Gastroesophageal sphincter (tissue), 4 donors: ENCODE data around the gene TRIM68. TPM values are rescaled to one million over a fixed set of nuclear protein-coding genes. Genes with fewer than 3 reads are reported as not detected.

ENCODE experiments used
- ATAC-seq: fragments of 150-250 bp; one replicate; pipeline ENCODE4 v1.9.1; 2016; ENCODE audit warnings: mild to moderate bottlenecking, moderate library complexity
- H3K27ac ChIP-seq, 4 donors: fragments of 200-600 bp; sonication (generic) in 3 of 4; 1 replicate in 3 of 4; 2 replicates in 1 of 4; pipeline ENCODE4 v1.5.1; 2016 to 2019
- H3K27me3 ChIP-seq: fragments of 200-600 bp; sonication (generic); one replicate; pipeline ENCODE4 v1.5.1; 2019
- H3K36me3 ChIP-seq, 2 donors: fragments of 200-600 bp; sonication (generic); one replicate each; pipeline ENCODE4 v1.5.1; 2019; ENCODE audit warnings: control low read depth in 1 of 2
- H3K4me1 ChIP-seq, 3 donors: fragments of 200-600 bp; sonication (generic); 1 replicate in 2 of 3; 2 replicates in 1 of 3; pipeline ENCODE4 v1.5.1; 2016 to 2019; ENCODE audit warnings: control low read depth in 2 of 3
- H3K4me3 ChIP-seq, 2 donors: fragments of 200-600 bp; sonication (generic); one replicate each; pipeline ENCODE4 v1.5.1; 2019; ENCODE audit warnings: mild to moderate bottlenecking in 1 of 2, moderate library complexity in 1 of 2
- H3K9me3 ChIP-seq, 3 donors: fragments of 200-600 bp; sonication (generic); one replicate each; pipeline ENCODE4 v1.5.1; 2017 to 2019; ENCODE audit warnings: control low read depth in 2 of 3
- CTCF ChIP-seq, 4 experiments: fragments of 200-600 bp in 2 of 4; fragments of 450-650 bp in 2 of 4; sonication (generic) in 1 of 4; IDR thresholded peaks; one replicate each; pipeline ENCODE4 v1.5.1; 2017 to 2019; ENCODE audit warnings: antibody characterized with exemption in 4 of 4, mild to moderate bottlenecking in 2 of 4, moderate library complexity in 2 of 4
- EP300 ChIP-seq: sonication (generic); formaldehyde crosslinking; IDR thresholded peaks from one replicate; pipeline ENCODE4 v1.6.1; 2017; ENCODE audit warnings: antibody characterized with exemption, mild to moderate bottlenecking
- POLR2A ChIP-seq, 2 donors: fragments of 450-650 bp; IDR thresholded peaks; one replicate each; pipeline ENCODE4 v1.6.1; 2017; ENCODE audit warnings: antibody characterized with exemption in 2 of 2, mild to moderate bottlenecking in 2 of 2, moderate library complexity in 1 of 2
- POLR2AphosphoS5 ChIP-seq: sonication (generic); formaldehyde crosslinking; IDR thresholded peaks from one replicate; pipeline ENCODE4 v1.6.1; 2017; ENCODE audit warnings: antibody characterized with exemption
- WGBS, 2 donors: methylation state at CpG; one replicate each; pipeline ENCODE4 v1.1.5; 2018; ENCODE audit warnings: low coverage in 1 of 2; 5-methylcytosine and 5-hydroxymethylcytosine counted together
- total RNA-seq, 4 donors: library from RNA; depleted of rRNA; stranded (reverse); fragments of >200 nt; gene quantifications; one replicate each; pipeline ENCODE4 v1.1.0, GENCODE V29; 2016

The TRIM68 gene
- total RNA-seq, 4 donors from 2014 or later = 12.0 to 17.3 (median 14.0) TPM

GRCh38 chr11:4644233-4644632 is 36.2 kb upstream of the TRIM68 start:
- Histone ChIP-seq H3K4me1 (peaks cover 6 to 52% (median 7%) of the 10 kb centered on the region in 3 donors), H3K27me3 (no peaks in the 10 kb centered on the region), H3K36me3 (no peaks in the 10 kb centered on the region), H3K9me3 (no peaks in the 10 kb centered on the region), H3K27ac (peak overlapping the region in 2 of 4 donors; percentile 15 to 35), H3K4me3 (peak overlapping the region in 1 of 2 donors; percentile 16)
- ATAC-seq = no peak
- 36 to 72% methylated on average over 3 to 4 of the region's 4 CpGs for WGBS, 2 donors
- TF ChIP-seq CTCF (IDR thresholded peaks at IDR 0.05) = no peak
- TF ChIP-seq POLR2AphosphoS5 = no peak
- no peak for TF ChIP-seq EP300
- TF ChIP-seq POLR2A (IDR thresholded peaks at IDR 0.05) = no peak

DNA sequence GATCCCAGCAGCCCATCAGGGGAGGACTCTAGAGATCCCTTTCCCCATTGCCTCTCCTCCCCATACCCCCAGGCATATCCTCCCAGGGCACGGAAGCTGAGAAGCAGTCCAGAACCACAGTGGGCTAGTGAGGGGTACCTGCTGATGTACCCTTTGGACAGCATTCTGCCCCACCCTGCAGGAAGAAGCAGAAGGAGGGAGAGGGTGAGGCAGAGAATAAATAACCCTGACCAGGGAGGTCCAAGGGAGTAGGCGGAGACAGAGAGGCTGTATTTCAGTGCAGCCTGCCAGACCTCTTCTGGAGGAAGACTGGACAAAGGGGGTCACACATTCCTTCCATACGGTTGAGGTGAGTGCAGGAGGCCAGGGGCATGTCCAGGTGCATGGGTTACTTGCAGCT is 35.7 kb upstream of the TRIM68 start, which contains the start of gene OR51E1:
Gene OR51E1, plus strand, starts transcription at position 301 of the 400 bp plus-strand sequence. CDS start 8,545 bp downstream, outside the sequence.
- H3K27ac ChIP-seq = peak within 1 kb of the TSS in 2 of 4 donors; percentile 21 to 35
- peaks cover 6 to 51% (median 7%) of the 10 kb centered on the region in 3 donors for H3K4me1 ChIP-seq
- 63 to 82% methylated on average over 2 to 3 of the region's 3 CpGs for WGBS, 2 donors
- TF ChIP-seq POLR2A (IDR thresholded peaks at IDR 0.05) (no peak), POLR2AphosphoS5 (no peak), EP300 (no peak), CTCF (IDR thresholded peaks at IDR 0.05) (no peak)
- no peaks in the 10 kb centered on the region for H3K36me3 ChIP-seq
- peak within 1 kb of the TSS in 1 of 2 donors; percentile 16 for H3K4me3 ChIP-seq
- H3K9me3 ChIP-seq = no peaks in the 10 kb centered on the region
- H3K27me3 ChIP-seq = no peaks in the 10 kb centered on the region
- ATAC-seq = no peak

DNA sequence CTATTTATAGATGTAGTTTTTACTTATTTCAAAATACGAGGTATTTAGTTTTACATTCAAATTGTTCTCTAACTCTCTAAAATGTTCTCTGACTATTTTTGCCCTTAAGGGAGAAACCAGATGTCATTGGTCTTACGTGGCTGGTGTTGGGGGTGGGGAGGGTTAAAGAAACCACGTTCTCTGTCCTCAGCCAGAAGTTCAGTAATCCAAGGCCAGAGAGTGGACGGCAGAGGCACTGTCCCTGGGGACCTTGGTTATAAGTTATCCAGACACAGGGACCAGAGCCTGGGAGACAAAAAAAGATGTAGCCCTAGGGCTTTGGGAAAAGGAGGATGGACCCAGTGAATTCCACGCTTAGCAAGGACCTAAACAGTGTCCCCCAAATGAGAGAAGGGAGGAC is 35.0 kb upstream of the TRIM68 start:
- H3K4me3 ChIP-seq = no peak overlapping the region
- H3K27me3 ChIP-seq = no peaks in the 10 kb centered on the region
- H3K27ac ChIP-seq = peak overlapping the region in 1 of 4 donors; percentile 21
- WGBS, 2 donors = 32 to 37% methylated on average over 4 to 5 of the region's 5 CpGs
- no peaks in the 10 kb centered on the region for H3K9me3 ChIP-seq
- no peaks in the 10 kb centered on the region for H3K36me3 ChIP-seq
- no peak for TF ChIP-seq POLR2AphosphoS5
- TF ChIP-seq CTCF (IDR thresholded peaks at IDR 0.05) = no peak
- no peak for TF ChIP-seq POLR2A (IDR thresholded peaks at IDR 0.05)
- TF ChIP-seq EP300 = no peak
- peaks cover 6 to 44% (median 7%) of the 10 kb centered on the region in 3 donors for H3K4me1 ChIP-seq
- ATAC-seq = no peak

DNA sequence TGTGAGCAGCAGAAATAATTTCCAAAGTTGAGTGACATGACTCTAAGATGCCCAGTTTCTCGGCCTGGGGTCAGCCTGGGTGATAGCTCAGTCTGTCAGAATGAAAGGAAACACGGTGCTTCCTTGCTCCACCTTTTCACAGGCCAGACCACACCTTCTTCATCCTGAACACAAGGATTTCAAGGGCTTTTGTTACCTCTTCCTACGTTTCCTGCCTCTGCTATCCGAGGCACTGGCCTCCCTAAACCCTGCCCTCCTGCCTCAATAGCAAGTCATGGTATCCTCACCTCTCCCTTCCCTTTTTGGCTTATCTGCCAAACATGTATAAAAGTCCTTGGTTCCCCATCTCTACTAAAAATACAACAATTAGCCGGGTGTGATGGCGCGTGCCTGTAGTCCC is 34.0 kb upstream of the TRIM68 start:
- Histone ChIP-seq H3K4me1 (peaks cover 0 to 39% (median 5%) of the 10 kb centered on the region in 3 donors), H3K27ac (no peak overlapping the region), H3K9me3 (no peaks in the 10 kb centered on the region), H3K27me3 (no peaks in the 10 kb centered on the region), H3K4me3 (no peak overlapping the region), H3K36me3 (no peaks in the 10 kb centered on the region)
- TF ChIP-seq POLR2A (IDR thresholded peaks at IDR 0.05) = no peak
- 70% methylated on average over 5 of the region's 7 CpGs; no CpG with 5 or more reads in 1 of the 2 donors for WGBS, 2 donors
- ATAC-seq = no peak

DNA sequence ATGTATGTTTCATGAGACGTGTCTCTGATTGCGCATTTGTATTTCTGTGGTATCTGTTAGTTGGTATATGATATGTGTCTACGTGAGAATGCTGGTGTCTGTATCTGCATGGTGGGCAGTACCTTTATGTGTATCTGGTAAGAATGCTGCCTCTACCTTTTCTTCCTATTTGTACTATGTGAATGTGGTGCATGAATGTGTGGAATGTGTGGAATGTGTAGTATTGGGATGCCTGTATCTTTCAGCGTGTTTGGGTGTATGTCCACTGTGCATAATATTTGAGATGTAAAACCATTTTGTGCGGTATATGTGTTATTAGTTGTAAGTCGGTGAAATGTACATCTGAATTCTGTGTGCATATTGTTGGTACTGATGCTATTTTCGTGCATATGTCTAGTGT is 33.5 kb upstream of the TRIM68 start:
- peaks cover 0 to 37% (median 2%) of the 10 kb centered on the region in 3 donors for H3K4me1 ChIP-seq
- H3K27me3 ChIP-seq = no peaks in the 10 kb centered on the region
- no peak overlapping the region for H3K27ac ChIP-seq
- H3K9me3 ChIP-seq = no peaks in the 10 kb centered on the region
- ATAC-seq = no peak
- H3K4me3 ChIP-seq = no peak overlapping the region
- TF ChIP-seq POLR2AphosphoS5 = no peak
- 84 to 85% methylated on average over 4 to 7 of the region's 7 CpGs for WGBS, 2 donors
- H3K36me3 ChIP-seq = no peaks in the 10 kb centered on the region

GRCh38 chr11:4639931-4640330 is 31.9 kb upstream of the TRIM68 start:
- H3K27me3 ChIP-seq = no peaks in the 10 kb centered on the region
- H3K27ac ChIP-seq = no peak overlapping the region
- H3K9me3 ChIP-seq = no peaks in the 10 kb centered on the region
- ATAC-seq = no peak
- H3K4me1 ChIP-seq = peaks cover 0 to 22% (median 0%) of the 10 kb centered on the region in 3 donors
- no peak for TF ChIP-seq POLR2AphosphoS5
- TF ChIP-seq POLR2A (IDR thresholded peaks at IDR 0.05) = no peak
- TF ChIP-seq CTCF (IDR thresholded peaks at IDR 0.05) = no peak
- TF ChIP-seq EP300 = no peak
- no peaks in the 10 kb centered on the region for H3K36me3 ChIP-seq
- H3K4me3 ChIP-seq = no peak overlapping the region
- WGBS, 2 donors = 68 to 88% methylated on average over 3 to 6 of the region's 6 CpGs
